Astrocyte of the spinal cord (primary cell): ENCODE data around the gene ADAMTS18.

Experiments used
- DNase-seq: peaks from one replicate; pipeline ENCODE4 v3.0.0; 2011; ENCODE audit warnings: low read depth, low spot score
- H3K4me3 ChIP-seq: 2 replicates; pipeline ENCODE4 v1.5.1; 2011; ENCODE audit warnings: low read depth, mild to moderate bottlenecking, low read length, moderate library complexity
- in situ Hi-C: cut with HindIII; loops from 2 replicates; pipeline ENCODE4 v1.10.0; 2017; ENCODE audit warnings: low sequenced_read_pairs
- TF ChIP-seq, protein P1 (sequence below): IDR thresholded peaks from 2 replicates; pipeline ENCODE4 v1.5.1; 2012; ENCODE audit warnings: low read depth, mild to moderate bottlenecking, low read length, inconsistent platforms

ADAMTS18 gene

DNA sequence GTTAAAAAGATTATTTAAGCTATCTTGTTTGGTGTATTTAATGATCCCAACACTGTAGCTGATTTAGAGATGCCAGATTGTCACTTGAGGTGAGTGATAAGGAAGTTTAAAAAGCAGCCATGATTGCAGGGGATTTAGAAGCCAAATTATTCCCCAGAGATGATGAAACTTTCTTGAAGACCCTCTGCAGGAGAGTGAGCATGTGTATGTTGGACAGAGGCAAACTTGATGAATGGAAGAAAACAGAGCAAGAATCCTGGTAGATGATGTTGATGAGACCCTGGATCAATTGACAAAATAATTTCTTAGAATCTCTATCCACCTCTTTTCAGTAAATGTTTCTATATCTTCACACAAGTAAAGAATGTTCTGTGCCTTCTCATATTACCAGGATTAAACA is 14.4 kb upstream of the ADAMTS18 start:
- in situ Hi-C loops, result no loop called here
- no peak overlapping the region for H3K4me3 ChIP-seq
- TF ChIP-seq, protein P1, sequence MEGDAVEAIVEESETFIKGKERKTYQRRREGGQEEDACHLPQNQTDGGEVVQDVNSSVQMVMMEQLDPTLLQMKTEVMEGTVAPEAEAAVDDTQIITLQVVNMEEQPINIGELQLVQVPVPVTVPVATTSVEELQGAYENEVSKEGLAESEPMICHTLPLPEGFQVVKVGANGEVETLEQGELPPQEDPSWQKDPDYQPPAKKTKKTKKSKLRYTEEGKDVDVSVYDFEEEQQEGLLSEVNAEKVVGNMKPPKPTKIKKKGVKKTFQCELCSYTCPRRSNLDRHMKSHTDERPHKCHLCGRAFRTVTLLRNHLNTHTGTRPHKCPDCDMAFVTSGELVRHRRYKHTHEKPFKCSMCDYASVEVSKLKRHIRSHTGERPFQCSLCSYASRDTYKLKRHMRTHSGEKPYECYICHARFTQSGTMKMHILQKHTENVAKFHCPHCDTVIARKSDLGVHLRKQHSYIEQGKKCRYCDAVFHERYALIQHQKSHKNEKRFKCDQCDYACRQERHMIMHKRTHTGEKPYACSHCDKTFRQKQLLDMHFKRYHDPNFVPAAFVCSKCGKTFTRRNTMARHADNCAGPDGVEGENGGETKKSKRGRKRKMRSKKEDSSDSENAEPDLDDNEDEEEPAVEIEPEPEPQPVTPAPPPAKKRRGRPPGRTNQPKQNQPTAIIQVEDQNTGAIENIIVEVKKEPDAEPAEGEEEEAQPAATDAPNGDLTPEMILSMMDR, result no peak
- DNase-seq, result no peak

DNA sequence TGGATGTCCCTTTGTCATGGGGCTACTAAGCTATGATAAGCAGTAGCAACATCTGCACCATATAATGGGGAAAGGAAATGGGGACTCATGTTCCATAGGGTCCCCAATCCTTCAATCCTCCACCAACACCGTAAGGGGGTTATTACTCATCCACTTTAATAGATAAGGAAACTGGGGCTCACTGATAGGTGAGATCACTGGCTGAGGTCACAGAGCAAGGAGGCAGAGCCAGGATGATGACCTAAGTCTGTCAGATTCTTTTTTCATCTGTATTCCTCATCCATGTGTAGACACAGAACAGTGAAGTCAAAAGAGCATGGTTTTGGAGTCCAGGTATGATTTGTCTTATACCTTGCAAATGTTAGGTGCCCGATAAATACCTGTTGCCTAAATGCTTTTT is 10.5 kb upstream of the ADAMTS18 start:
- in situ Hi-C loops, result no loop called here
- H3K4me3 ChIP-seq, result no peak overlapping the region
- DNase-seq, result no peak

DNA sequence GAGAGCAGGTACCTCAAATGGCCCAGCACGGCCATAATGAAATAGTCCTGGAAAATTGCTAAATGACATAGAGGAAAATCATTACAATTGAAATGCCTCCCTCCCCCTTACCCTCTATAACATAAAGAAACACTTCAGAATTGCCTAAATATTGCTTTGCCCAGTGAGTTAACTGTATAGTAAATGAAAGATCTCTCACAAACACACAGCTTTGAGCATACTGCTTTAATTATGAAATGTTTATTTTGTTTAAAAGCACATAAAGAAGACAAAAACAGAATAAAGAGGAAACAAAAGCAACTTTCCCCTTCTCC is 9.3 kb upstream of the ADAMTS18 start:
- DNase-seq, result no peak
- in situ Hi-C loops, result no loop called here
- no peak overlapping the region for H3K4me3 ChIP-seq
- TF ChIP-seq, protein P1, result no peak

More for the DNA sequence above, 10.5 kb upstream of the ADAMTS18 start:
- TF ChIP-seq, protein P1, result no peak

DNA sequence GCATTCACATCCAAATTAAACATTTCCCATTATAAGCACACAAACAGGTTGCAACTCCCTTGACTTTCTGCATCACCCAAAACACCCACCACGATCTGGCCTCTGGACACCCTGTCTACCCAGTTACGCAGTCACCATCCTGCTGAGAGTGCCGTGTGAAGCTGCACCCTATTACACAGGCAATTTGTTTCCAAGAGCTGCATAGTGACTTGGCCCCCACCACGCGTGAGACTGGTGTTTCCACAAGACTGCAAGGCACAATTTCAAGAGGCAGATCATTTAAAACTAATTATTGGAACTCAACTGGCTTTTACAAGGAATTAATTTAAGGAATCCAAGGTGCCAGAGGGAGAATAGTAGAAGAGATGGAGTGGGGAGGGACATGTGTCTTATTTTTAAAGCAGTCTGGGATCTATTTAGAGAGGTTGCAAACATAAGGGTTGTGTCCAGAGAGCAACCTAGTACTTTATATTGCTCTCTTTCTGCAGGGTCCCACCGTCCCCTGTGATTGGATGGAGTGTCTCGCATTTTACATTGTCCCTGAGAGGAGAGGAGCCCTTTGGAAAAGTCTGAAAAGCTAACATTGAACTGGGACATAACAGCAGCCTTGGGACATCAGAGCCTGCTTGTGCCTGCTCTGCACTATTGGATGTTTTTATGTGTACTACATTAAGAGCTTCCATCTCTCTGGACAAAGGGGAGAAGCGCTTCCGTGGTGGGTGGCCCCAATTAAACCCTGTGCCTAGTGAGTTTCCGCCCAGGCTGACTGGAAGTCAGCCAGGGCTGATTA is 8.7 kb upstream of the ADAMTS18 start:
- H3K4me3 ChIP-seq, result no peak overlapping the region
- no peak for DNase-seq
- TF ChIP-seq, protein P1, result no peak
- in situ Hi-C loops, result no loop called here

DNA sequence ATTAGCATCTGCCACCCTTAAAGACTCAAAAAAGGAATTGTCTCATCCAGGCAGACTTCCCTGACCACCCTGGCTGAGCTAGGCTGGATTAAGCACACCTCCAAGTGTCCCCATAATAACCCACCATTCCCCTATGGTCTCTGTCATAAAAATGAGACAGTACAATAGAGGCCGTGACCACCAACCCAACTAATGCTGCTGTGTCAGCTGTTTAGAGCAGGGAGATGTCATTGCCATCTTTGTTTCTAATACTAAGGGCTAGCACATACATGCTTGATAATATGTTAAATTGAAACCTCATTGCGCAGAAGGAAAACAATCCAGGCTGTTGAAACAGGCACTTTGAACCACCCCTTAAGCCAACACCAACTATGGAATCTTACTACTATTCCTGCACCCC is 7.2 kb upstream of the ADAMTS18 start:
- H3K4me3 ChIP-seq, result no peak overlapping the region
- DNase-seq, result no peak
- TF ChIP-seq, protein P1, result no peak
- in situ Hi-C loops, result no loop called here

DNA sequence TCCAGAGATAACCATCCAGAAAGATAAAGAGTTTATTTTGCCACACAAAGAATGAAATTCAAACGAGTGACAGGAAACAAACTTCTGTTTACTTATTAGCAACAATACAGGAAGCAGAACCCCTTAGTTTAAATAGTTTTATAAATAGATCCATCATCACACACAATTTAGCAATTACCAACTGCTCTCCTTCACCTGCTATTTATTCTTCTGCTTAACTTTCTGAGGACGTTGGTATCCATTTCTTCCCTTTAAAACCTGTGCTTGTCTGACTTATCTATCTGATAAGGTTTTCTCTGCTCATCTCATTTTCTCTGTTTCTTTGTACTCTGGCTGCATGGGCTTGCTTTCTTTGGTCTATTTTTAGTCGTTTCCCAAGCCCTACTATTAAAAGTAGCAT is 4.3 kb upstream of the ADAMTS18 start:
- in situ Hi-C loops, result no loop called here
- no peak overlapping the region for H3K4me3 ChIP-seq
- DNase-seq, result no peak
- TF ChIP-seq, protein P1, result no peak

DNA sequence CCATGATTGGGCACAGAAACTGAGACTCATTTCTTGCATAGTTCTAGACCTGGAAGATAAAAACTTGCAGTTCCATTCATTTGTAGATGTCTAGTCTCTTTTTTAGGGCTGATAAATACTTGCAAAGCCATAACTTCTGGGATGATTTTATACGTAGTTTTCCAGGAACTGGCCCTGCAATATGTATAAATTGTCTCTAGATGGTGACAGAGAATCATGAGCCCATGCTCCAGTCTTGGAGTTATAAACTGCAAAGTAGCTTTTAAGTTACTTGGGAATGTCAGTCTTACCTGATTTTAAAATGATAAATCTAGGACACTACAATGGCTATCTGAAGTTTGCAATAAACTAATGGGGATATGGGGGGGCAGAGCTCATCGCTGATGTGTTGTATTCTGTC is 3.0 kb upstream of the ADAMTS18 start:
- in situ Hi-C loops, result no loop called here
- H3K4me3 ChIP-seq, result no peak overlapping the region
- peak; percentile 39 for DNase-seq
- TF ChIP-seq, protein P1, result peak; percentile 46
